Measurements from ENCODE around the gene VIPR1. TPM values are rescaled to one million over a fixed set of nuclear protein-coding genes. Genes with fewer than 3 reads are reported as not detected.

Gene VIPR1
- total RNA-seq, 2 experiments from 2014 or later = 7.5 to 9.6 TPM

DNA sequence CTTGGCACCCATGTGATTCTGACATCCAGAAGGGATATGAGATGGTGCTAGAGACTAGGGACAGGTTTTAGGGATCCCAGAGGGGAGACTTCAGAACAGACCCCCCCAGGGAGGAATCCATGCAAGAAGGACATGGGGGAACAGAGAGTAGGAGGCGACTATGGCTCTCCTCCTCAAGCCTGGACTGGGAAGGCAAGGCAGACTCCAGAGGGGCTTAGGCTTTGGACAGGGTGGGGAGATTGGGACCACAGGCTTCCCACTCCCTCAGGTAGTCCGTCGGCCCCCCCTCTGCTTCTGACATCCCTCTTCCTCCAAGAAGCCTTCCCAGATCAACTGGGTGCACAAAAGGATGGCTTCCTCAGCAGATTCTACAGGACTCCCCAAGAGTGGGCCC lies 3.0 kb upstream of the VIPR1 start:
- Mint-ChIP-seq H3K27ac (no peak overlapping the region), H3K9me3 (no peaks in the 10 kb centered on the region), H3K36me3 (ENCODE audit: low read depth) (no peaks in the 10 kb centered on the region), H3K4me1 (peaks cover 45% of the 10 kb centered on the region), H3K4me3 (no peak overlapping the region), H3K27me3 (peaks cover 42% of the 10 kb centered on the region)
- ChIA-PET POLR2A (no interaction called here), CTCF (no interaction called here)
- no peak for DNase-seq

DNA sequence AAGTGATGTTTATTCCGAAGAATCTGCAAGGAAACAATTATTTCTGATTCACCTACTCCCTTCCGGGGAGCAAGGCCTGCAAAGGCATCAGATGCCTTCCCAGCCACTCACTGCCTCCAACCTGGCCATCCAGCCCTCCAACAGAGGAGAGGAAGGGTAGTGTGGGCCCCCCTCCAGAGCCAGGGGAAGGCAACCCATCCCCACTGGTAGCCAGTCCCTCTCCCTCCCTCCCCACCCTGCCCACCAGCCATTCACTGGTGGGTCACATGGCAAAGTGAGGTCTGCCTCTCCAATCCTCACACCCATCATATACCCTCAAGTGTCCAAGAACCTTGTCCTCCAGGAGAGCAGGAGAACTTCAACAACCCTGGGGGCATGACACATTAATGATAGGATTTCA lies 2.4 kb upstream of the VIPR1 start:
- H3K4me1 Mint-ChIP-seq = peaks cover 45% of the 10 kb centered on the region
- ChIA-PET POLR2A (no interaction called here), CTCF (interaction anchor here (2.8 kb wide), 1 partner anchor 45 kb away, joined by 8 read pairs; no protein-coding TSS in a partner anchor)
- peaks cover 42% of the 10 kb centered on the region for H3K27me3 Mint-ChIP-seq
- H3K4me3 Mint-ChIP-seq = no peak overlapping the region
- H3K36me3 Mint-ChIP-seq (ENCODE audit: low read depth) = no peaks in the 10 kb centered on the region
- no peak overlapping the region for H3K27ac Mint-ChIP-seq
- no peaks in the 10 kb centered on the region for H3K9me3 Mint-ChIP-seq
- DNase-seq = peak; percentile 10

DNA sequence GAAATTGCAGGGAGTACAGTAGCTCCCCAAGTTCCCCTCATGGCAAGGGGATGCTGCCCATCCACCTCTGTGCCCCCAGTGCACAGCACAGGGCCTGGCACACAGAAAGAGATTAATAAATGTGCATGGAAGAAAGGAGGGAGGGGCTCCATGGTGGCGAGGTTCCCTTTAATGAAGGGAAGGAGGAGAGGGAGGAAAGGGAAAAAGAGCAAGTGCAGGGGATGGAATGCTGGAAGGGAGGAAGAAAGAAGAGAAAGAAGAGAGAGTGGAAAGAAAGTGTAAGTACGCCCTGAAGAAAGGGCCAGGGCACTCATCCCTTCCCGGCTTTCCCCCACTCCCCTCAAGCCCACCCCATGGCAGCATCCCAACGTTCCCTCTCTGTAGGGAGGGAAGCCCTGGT lies 1.5 kb upstream of the VIPR1 start:
- Mint-ChIP-seq H3K4me3 (peak overlapping the region; percentile 5), H3K4me1 (peaks cover 45% of the 10 kb centered on the region), H3K27me3 (peaks cover 42% of the 10 kb centered on the region), H3K36me3 (ENCODE audit: low read depth) (no peaks in the 10 kb centered on the region), H3K9me3 (no peaks in the 10 kb centered on the region), H3K27ac (no peak overlapping the region)
- peak; percentile 12 for DNase-seq
- ChIA-PET POLR2A (interaction anchor here (1.6 to 2.3 kb wide), 5 partner anchors 9 to 100 kb away, joined by 3 to 15 read pairs (median 7); partner anchors contain the start of genes NKTR and SEC22C), CTCF (interaction anchor here (0.7 to 2.8 kb wide), 14 partner anchors 10 to 381 kb away, joined by 3 to 75 read pairs (median 5); no protein-coding TSS in a partner anchor)

DNA sequence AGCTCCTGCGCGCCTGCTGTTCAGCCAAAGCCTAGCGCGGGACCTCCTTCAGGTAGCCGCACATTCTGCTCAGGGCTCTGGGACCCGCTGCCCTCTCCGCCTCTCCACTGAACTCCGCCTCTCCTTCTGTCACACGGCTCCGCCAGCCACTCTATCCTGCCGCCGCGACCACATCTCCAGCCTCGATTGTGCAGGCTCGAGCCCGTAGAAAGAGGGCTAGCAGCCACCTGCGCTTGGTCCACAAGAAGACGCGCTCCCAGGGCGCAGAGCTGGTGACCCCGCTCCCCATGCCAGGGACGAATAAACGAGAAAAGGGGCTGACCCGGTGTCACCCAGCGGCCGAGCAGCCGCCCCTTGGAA lies 1.1 kb upstream of the VIPR1 start:
- POLR2A ChIA-PET = interaction anchor here (1.2 to 2.3 kb wide), 7 partner anchors 10 to 100 kb away, joined by 3 to 15 read pairs (median 6); partner anchors contain the start of genes NKTR and SEC22C
- H3K9me3 Mint-ChIP-seq = no peaks in the 10 kb centered on the region
- H3K27me3 Mint-ChIP-seq = peaks cover 42% of the 10 kb centered on the region

DNA sequence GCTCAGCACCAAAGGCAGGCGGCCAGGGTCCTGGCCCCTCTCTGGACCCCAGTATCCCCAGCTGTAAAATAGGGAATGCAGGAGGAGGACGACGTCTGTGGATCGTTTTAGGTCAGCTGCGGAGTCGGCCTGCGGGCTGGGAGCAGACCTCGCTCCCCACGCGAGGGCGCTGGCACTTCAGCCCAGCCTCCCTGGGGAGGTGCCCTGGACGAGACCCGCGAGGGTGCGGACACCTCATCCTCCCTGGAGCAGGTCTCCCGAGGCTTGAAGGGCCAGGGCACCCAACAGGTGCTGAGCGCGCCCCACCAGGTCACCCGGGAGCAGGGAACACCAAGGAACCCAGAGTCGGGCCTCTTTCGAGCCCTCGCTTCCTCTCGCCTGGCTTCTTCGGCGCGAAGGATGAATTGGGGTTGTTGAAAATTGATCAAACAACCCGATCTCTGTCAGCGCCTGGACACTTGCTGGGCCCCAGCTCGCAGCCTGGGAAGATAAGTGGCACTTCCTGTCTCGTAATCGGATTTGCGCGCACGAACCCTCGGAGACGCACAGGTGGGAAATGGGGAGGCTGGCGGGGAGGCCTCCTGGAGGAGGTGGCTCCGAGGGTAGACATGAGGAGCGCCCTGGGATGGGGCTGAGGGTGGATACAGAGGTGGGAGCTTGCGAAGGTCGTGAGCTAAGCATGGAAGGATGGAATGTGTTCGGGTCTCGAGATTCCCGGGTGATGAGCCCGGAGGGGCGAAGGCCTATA lies 588 bp upstream of the VIPR1 start:
- H3K27ac Mint-ChIP-seq = no peak overlapping the region

More for the DNA sequence above, 1.1 kb upstream of the VIPR1 start:
- CTCF ChIA-PET = interaction anchor here (0.7 to 2.8 kb wide), 15 partner anchors 10 to 380 kb away, joined by 3 to 75 read pairs (median 5); partner anchors contain the start of gene SEC22C
- Mint-ChIP-seq H3K4me3 (peak overlapping the region; percentile 86), H3K36me3 (ENCODE audit: low read depth) (no peaks in the 10 kb centered on the region), H3K27ac (no peak overlapping the region), H3K4me1 (peaks cover 43% of the 10 kb centered on the region)
- no peak for DNase-seq

DNA sequence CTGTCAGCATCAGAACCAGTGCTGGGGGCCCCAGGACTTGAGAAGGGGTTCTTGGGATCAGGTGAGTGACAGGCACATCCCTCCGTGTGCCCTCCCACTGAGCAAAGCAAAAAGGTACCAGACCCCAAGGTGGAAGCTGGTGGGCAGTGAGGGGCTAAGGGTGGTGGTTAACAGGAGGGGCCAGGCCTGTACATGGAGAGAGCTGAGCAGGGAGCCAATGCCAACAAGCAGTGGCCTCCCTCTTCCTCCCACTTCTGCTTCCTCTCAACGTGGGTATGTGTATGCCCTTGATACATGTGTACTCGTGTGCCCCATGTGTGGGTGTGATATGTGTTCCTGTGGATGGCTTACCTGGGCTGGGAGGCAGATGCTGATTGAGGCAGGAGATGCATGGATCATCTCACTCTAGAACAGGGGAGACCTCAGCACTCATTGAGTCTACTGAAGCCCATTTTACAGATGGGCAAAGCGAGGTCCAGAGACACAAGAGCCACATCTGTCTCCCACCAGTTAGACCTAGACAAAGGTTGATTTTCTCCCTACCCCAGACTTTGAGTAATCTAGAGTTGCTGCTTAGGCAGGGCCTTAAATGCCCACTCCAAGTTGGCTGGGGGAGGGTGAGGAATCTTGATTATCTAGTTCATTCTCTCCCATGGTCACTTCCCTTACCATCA lies 945 bp downstream of the VIPR1 start:
- POLR2A ChIA-PET = interaction anchor here (2.3 kb wide), 1 partner anchor 41 kb away, joined by 7 read pairs; no protein-coding TSS in a partner anchor
- peak; percentile 15 for DNase-seq
- Mint-ChIP-seq H3K9me3 (no peaks in the 10 kb centered on the region), H3K4me3 (peak overlapping the region; percentile 65), H3K27me3 (peaks cover 30% of the 10 kb centered on the region), H3K4me1 (peaks cover 45% of the 10 kb centered on the region), H3K27ac (no peak overlapping the region), H3K36me3 (ENCODE audit: low read depth) (no peaks in the 10 kb centered on the region)
- CTCF ChIA-PET = interaction anchor here (2.5 kb wide), 1 partner anchor 23 kb away, joined by 11 read pairs; no protein-coding TSS in a partner anchor

More for the DNA sequence above, 588 bp upstream of the VIPR1 start:
- H3K27me3 Mint-ChIP-seq = peaks cover 40% of the 10 kb centered on the region
- peak overlapping the region; percentile 86 for H3K4me3 Mint-ChIP-seq
- H3K36me3 Mint-ChIP-seq (ENCODE audit: low read depth) = no peaks in the 10 kb centered on the region
- no peaks in the 10 kb centered on the region for H3K9me3 Mint-ChIP-seq
- ChIA-PET CTCF (interaction anchor here (0.7 to 2.8 kb wide), 23 partner anchors 10 to 380 kb away, joined by 3 to 75 read pairs (median 5); partner anchors contain the start of gene SEC22C), POLR2A (interaction anchor here (0.8 to 2.3 kb wide), 15 partner anchors 10 to 99 kb away, joined by 3 to 15 read pairs (median 5); partner anchors contain the start of genes NKTR and SEC22C)
- peak; percentile 70 for DNase-seq
- peaks cover 39% of the 10 kb centered on the region for H3K4me1 Mint-ChIP-seq

DNA sequence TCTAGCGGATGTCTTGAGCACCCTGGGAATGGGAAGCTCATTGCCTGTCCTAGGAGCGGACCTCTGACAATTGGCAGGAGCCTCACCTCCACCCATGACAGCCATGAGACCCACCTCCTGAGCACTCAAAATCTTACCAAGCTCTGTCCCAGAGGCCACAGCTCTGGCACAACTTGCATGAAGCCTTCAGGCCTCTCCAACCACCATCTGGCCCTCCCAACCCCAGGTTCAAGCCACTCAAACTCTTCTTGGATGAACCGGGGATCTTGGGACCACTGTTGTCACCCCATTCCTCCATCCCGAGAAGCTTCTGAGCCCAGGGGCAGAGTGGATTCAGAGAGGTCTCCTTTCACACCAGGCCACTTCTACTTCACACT lies 1.5 kb downstream of the VIPR1 start:
- Mint-ChIP-seq H3K4me3 (no peak overlapping the region), H3K27ac (no peak overlapping the region), H3K27me3 (peaks cover 25% of the 10 kb centered on the region), H3K9me3 (no peaks in the 10 kb centered on the region), H3K4me1 (peaks cover 48% of the 10 kb centered on the region), H3K36me3 (ENCODE audit: low read depth) (no peaks in the 10 kb centered on the region)
- ChIA-PET CTCF (no interaction called here), POLR2A (no interaction called here)
- no peak for DNase-seq

DNA sequence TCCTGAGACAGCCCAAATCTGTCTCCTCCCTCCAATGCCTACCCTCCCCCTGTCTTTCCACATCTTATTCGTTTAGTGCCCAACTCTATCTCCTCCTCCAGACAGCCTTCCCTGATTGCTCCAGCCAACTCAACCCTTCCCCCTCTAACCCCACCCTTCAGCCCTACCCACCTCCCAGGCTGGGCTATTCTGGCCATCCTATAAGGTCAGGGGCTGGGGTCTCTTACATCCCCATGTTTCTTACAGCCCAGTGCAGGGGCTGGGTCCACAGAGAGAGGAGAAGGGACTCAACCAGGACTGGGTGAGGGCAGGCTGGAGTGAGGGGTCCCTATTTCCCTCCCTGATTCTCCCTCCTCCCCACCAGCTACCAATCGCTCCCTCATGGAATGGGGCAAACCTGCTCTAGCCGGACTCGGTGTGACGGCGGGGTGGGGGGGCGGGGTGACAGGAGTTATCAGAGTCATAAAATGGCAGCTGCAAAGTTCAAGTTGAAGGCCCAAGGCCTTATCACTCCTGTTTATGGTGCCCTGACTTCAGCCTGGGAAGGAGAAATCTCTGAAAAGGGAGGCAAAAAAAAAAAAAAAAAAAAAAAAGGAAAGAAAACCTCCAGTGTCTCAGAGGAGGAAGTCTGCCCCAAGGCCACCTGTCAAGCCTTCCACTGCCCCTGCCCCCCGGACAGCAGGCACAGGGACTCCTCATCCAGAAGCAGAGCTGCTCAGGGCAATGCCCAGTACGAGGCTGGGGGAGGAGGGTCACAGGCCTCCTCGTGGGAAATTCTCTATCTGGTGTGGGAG lies 2.1 kb downstream of the VIPR1 start:
- no peaks in the 10 kb centered on the region for H3K9me3 Mint-ChIP-seq
- H3K27me3 Mint-ChIP-seq = peaks cover 22% of the 10 kb centered on the region
- H3K36me3 Mint-ChIP-seq (ENCODE audit: low read depth) = no peaks in the 10 kb centered on the region
- peaks cover 46% of the 10 kb centered on the region for H3K4me1 Mint-ChIP-seq
- ChIA-PET CTCF (no interaction called here), POLR2A (interaction anchor here (1.4 kb wide), 1 partner anchor 22 kb away, joined by 3 read pairs; no protein-coding TSS in a partner anchor)
- no peak overlapping the region for H3K4me3 Mint-ChIP-seq
- DNase-seq = no peak
- H3K27ac Mint-ChIP-seq = no peak overlapping the region

DNA sequence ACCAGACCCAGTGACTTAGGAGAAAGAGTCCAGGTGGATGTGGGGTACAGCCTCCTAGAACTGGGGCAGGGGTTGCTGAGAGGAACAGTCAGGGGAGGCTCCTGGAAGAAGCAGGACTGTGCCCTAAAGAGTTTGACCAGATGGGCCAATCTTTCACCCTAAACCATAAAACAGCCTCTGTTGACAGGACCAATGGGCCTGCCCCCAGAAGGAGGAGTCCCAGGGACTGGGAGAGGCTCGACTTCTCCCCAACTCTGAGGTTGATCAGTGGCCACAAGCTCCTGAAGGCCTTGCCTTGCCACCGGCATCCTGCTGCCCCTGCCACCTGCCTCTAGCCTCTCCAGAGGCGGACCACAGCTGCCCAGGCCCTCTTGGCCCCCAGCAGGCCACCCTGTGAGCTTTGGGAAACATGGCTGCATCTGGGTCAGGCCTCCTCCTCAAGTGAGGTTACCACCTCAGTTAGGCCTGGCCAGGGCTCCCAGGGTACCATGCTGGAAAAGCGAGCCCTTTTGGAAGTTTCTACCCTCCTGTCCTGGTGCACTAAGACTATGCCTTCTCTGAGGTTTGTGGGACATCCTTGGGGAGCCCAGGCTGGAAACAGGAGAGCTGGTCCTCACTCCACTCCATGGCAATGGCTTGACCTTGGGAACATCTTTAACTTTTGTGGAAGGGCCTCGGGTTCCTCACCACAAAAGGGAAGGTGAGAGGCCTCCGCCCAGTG lies 2.8 kb downstream of the VIPR1 start:
- Mint-ChIP-seq H3K4me3 (no peak overlapping the region), H3K27ac (no peak overlapping the region), H3K27me3 (peaks cover 16% of the 10 kb centered on the region), H3K36me3 (ENCODE audit: low read depth) (no peaks in the 10 kb centered on the region), H3K4me1 (peaks cover 46% of the 10 kb centered on the region), H3K9me3 (no peaks in the 10 kb centered on the region)
- ChIA-PET CTCF (interaction anchor here (1.0 kb wide), 1 partner anchor 42 kb away, joined by 3 read pairs; no protein-coding TSS in a partner anchor), POLR2A (interaction anchor here (1.4 kb wide), 1 partner anchor 22 kb away, joined by 3 read pairs; no protein-coding TSS in a partner anchor)
- DNase-seq = no peak

DNA sequence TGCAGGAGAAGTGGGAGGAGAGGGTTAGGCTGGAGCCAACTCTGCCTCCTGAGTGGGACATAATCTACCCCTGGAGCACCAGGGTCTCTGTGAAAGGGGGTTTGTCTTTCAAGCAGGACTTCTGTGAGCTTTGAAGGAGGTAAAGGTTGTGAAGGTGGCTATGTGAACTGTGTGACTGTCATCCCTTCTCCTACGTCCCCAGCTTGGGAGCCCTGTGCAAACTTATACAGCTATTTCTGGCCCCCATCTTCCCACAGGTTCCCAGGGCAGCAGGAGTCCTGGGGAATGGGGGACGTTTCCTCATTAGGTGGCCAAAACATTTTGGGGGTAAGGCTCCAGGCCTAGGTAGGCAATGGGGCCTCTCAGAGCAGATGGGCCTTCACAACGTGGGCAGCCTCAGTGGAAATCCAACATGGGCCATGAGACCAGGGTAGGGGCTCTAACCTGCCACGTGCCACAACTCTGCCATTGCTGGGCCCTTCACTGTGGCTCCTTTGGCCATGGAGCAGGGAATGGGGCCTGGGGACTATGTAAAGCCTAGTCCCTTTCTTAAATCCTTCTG lies 3.5 kb downstream of the VIPR1 start:
- POLR2A ChIA-PET = interaction anchor here (1.4 kb wide), 1 partner anchor 21 kb away, joined by 3 read pairs; no protein-coding TSS in a partner anchor
- Mint-ChIP-seq H3K27ac (no peak overlapping the region), H3K36me3 (ENCODE audit: low read depth) (no peaks in the 10 kb centered on the region), H3K9me3 (no peaks in the 10 kb centered on the region), H3K4me3 (no peak overlapping the region), H3K27me3 (peaks cover 10% of the 10 kb centered on the region), H3K4me1 (peaks cover 43% of the 10 kb centered on the region)
- CTCF ChIA-PET = interaction anchor here (1.0 kb wide), 1 partner anchor 41 kb away, joined by 3 read pairs; no protein-coding TSS in a partner anchor
- no peak for DNase-seq

DNA sequence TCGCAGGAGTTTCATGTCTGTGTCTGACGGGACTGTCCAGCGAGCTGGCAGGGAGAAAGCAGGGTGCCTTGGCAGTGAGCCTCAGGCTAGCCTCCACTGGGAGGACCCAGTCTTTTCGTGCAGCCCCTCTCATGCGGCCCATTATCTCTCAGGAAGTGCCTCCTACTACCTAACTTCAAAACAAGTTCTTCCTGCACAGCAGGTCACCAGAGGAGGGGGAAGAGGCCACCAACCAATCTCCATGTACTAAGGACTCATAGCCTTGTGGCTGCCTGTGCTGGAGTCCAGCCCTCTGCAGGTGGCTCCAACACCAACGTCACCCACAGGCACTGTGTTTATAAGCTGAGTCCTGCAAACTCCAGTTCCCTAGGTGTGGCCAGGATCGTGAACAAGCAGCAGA lies 4.8 kb downstream of the VIPR1 start:
- peaks cover 40% of the 10 kb centered on the region for H3K4me1 Mint-ChIP-seq
- DNase-seq = no peak
- peak overlapping the region; percentile 12 for H3K27ac Mint-ChIP-seq
- ChIA-PET POLR2A (no interaction called here), CTCF (no interaction called here)
- no peak overlapping the region for H3K4me3 Mint-ChIP-seq
- H3K9me3 Mint-ChIP-seq = no peaks in the 10 kb centered on the region
- no peaks in the 10 kb centered on the region for H3K27me3 Mint-ChIP-seq
- no peaks in the 10 kb centered on the region for H3K36me3 Mint-ChIP-seq (ENCODE audit: low read depth)
